Measurements from ENCODE around the gene DNER.

DNER gene

GRCh38 chr2:229501051-229501794 lies 213.1 kb downstream of the DNER start:
- H3K9me3 ChIP-seq, result no peaks in the 10 kb centered on the region
- no peak for TF ChIP-seq CTCF (IDR thresholded peaks at IDR 0.05)
- no peaks in the 10 kb centered on the region for H3K27me3 ChIP-seq
- H3K4me1 ChIP-seq (ENCODE audit: control insufficient read depth in 1 of 2, insufficient read depth in 1 of 2, low read depth in 1 of 2, low read length in 1 of 2), result no peaks in the 10 kb centered on the region
- H3K36me3 ChIP-seq, result no peaks in the 10 kb centered on the region
- H3K27ac ChIP-seq, result no peak overlapping the region
- H3K4me3 ChIP-seq (ENCODE audit: low read depth in 1 of 2, low read length in 1 of 2), result no peak overlapping the region

- TF ChIP-seq CTCF (IDR thresholded peaks at IDR 0.05), result no peak
- Histone ChIP-seq H3K9me3 (no peaks in the 10 kb centered on the region), H3K27ac (no peak overlapping the region)
Measured at GRCh38 chr2:229492034-229492433, 222.3 kb downstream of the DNER start.

DNA sequence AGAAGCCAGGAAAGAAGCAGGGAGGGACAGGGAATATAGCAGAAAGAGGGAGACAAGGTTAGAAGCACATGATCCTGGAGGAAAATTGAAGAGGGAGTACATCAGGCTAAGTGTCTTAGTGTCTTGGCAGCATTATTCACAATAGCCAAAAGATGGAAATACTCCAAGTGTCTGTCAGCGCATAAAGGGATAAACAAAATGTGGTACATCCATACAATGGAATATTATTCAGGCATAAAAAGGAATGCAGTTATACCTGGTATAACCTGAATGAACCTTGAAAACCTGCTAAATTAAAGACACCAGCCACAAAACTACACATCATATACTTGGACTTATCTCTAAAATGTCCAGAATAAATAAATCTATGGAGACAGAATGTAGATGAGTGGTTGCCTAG lies 224.2 kb downstream of the DNER start:
- Histone ChIP-seq H3K9me3 (no peaks in the 10 kb centered on the region), H3K27me3 (no peaks in the 10 kb centered on the region), H3K4me1 (ENCODE audit: control insufficient read depth in 1 of 2, insufficient read depth in 1 of 2, low read depth in 1 of 2, low read length in 1 of 2) (no peaks in the 10 kb centered on the region), H3K4me3 (ENCODE audit: low read depth in 1 of 2, low read length in 1 of 2) (no peak overlapping the region), H3K27ac (no peak overlapping the region), H3K36me3 (no peaks in the 10 kb centered on the region)
- TF ChIP-seq CTCF (IDR thresholded peaks at IDR 0.05), result no peak

More at GRCh38 chr2:229492034-229492433, 222.3 kb downstream of the DNER start:
- H3K4me1 ChIP-seq (ENCODE audit: control insufficient read depth in 1 of 2, insufficient read depth in 1 of 2, low read depth in 1 of 2, low read length in 1 of 2), result no peaks in the 10 kb centered on the region
- H3K27me3 ChIP-seq, result no peaks in the 10 kb centered on the region
- no peaks in the 10 kb centered on the region for H3K36me3 ChIP-seq
- no peak overlapping the region for H3K4me3 ChIP-seq (ENCODE audit: low read depth in 1 of 2, low read length in 1 of 2)

DNA sequence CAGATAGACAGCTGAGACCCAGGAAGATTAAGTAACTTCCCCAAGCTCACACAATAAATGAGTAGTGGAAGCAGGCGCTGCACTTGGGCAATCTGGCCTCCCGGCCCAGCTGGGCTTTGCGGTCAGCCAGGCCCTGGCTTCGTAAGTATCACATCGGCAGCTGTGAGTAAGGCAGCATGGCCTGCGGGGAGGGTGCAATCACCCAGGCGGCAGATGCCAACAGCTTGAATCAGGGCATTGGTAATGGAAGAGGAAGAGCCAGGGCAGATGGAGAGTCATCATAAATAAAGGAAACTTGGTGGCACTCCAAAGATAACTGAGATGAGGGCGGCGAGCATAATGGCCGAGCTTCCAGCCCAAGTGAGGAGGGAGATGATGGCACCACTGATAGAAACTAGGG lies 225.3 kb downstream of the DNER start:
- no peaks in the 10 kb centered on the region for H3K9me3 ChIP-seq
- no peaks in the 10 kb centered on the region for H3K4me1 ChIP-seq (ENCODE audit: control insufficient read depth in 1 of 2, insufficient read depth in 1 of 2, low read depth in 1 of 2, low read length in 1 of 2)
- H3K27me3 ChIP-seq, result no peaks in the 10 kb centered on the region
- H3K4me3 ChIP-seq (ENCODE audit: low read depth in 1 of 2, low read length in 1 of 2), result no peak overlapping the region
- H3K27ac ChIP-seq, result no peak overlapping the region
- no peaks in the 10 kb centered on the region for H3K36me3 ChIP-seq
- no peak for TF ChIP-seq CTCF (IDR thresholded peaks at IDR 0.05)

DNA sequence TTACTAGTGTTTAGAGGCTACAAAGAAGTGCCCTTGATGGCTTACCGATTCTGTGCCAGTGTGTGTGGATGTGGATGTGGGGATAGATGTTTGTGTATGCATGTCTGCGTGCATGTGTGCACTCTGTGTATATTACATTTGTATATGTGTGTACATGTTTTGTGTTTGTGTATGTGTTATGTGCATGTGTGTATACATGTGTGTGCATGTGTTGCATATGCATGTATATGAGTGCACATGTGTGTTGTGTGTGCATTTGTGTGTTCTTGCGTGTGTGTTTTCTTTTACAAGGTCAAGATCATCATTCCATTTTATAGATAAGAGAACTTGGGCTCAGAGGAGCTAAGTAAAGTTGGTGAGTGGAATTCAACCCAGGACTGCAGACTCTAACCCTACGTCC lies 226.1 kb downstream of the DNER start:
- Histone ChIP-seq H3K27me3 (no peaks in the 10 kb centered on the region), H3K4me1 (ENCODE audit: control insufficient read depth in 1 of 2, insufficient read depth in 1 of 2, low read depth in 1 of 2, low read length in 1 of 2) (no peaks in the 10 kb centered on the region), H3K36me3 (no peaks in the 10 kb centered on the region), H3K4me3 (ENCODE audit: low read depth in 1 of 2, low read length in 1 of 2) (no peak overlapping the region), H3K9me3 (no peaks in the 10 kb centered on the region), H3K27ac (no peak overlapping the region)
- no peak for TF ChIP-seq CTCF (IDR thresholded peaks at IDR 0.05)

All from neutrophil (primary cell).